HepG2 (cell line): Measurements from ENCODE around the gene MAJIN. TPM values are rescaled to one million over a fixed set of nuclear protein-coding genes. Genes with fewer than 3 reads are reported as not detected.

Source experiments
- AFF4 ChIP-seq: sonication (generic); formaldehyde crosslinking; IDR thresholded peaks from 2 replicates; pipeline ENCODE4 v1.4.0; 2020; ENCODE audit warnings: missing genetic modification reagents
- BHLHE40 ChIP-seq: IDR thresholded peaks from 2 replicates; pipeline ENCODE4 v1.6.1; 2011; ENCODE audit warnings: low read length, improper control_type of control experiment
- CREM ChIP-seq, 2 experiments: sonication (generic) in 1 of 2; formaldehyde crosslinking in 1 of 2; IDR thresholded peaks; 2 replicates each; pipeline versions ENCODE4 v1.4.0 to v1.6.1; 2016 to 2020; ENCODE audit warnings: antibody characterized with exemption in 1 of 2, mild to moderate bottlenecking in 1 of 2, missing genetic modification reagents in 1 of 2
- HMGA1 ChIP-seq: sonication (generic); formaldehyde crosslinking; conservative IDR thresholded peaks from 2 replicates; pipeline ENCODE4 v1.4.0; 2020; ENCODE audit warnings: missing genetic modification reagents
- MZF1 ChIP-seq: sonication (generic); formaldehyde crosslinking; IDR thresholded peaks from 2 replicates; pipeline ENCODE4 v1.8.1; 2023; ENCODE audit warnings: mild to moderate bottlenecking, missing genetic modification reagents, borderline replicate concordance
- NFYB ChIP-seq: sonication (generic); formaldehyde crosslinking; IDR thresholded peaks from 2 replicates; pipeline ENCODE4 v1.4.0; 2020; ENCODE audit warnings: missing genetic modification reagents
- PHF21A ChIP-seq: sonication (generic); formaldehyde crosslinking; IDR thresholded peaks from 2 replicates; pipeline ENCODE4 v1.5.0; 2020; ENCODE audit warnings: mild to moderate bottlenecking, missing genetic modification reagents
- RAD51 ChIP-seq: fragments of 450-650 bp; IDR thresholded peaks from 2 replicates; pipeline ENCODE4 v1.6.1; 2016; ENCODE audit warnings: borderline replicate concordance
- SRF ChIP-seq: IDR thresholded peaks from 2 replicates; pipeline ENCODE4 v1.6.1; 2011; ENCODE audit warnings: mild to moderate bottlenecking, low read depth, low read length, moderate library complexity
- TP53 ChIP-seq: sonication (generic); formaldehyde crosslinking; conservative IDR thresholded peaks from 2 replicates; pipeline ENCODE4 v1.4.0; 2020; ENCODE audit warnings: missing genetic modification reagents
- ZBTB2 ChIP-seq: sonication (generic); formaldehyde crosslinking; IDR thresholded peaks from 2 replicates; pipeline ENCODE4 v1.8.0; 2022; ENCODE audit warnings: low read depth, missing genetic modification reagents
- ZBTB21 ChIP-seq: sonication (generic); formaldehyde crosslinking; IDR thresholded peaks from 2 replicates; pipeline ENCODE4 v1.4.0; 2020; ENCODE audit warnings: missing genetic modification reagents
- ZFP82 ChIP-seq: sonication (generic); formaldehyde crosslinking; IDR thresholded peaks from 2 replicates; pipeline ENCODE4 v1.5.1; 2020; ENCODE audit warnings: mild to moderate bottlenecking, missing genetic modification reagents, borderline replicate concordance
- ZNF180 ChIP-seq: sonication (generic); formaldehyde crosslinking; IDR thresholded peaks from 2 replicates; pipeline ENCODE4 v1.4.0; 2020; ENCODE audit warnings: low read depth, missing genetic modification reagents, borderline replicate concordance
- ZNF274 ChIP-seq: sonication (generic); formaldehyde crosslinking; IDR thresholded peaks from 2 replicates; pipeline ENCODE4 v1.5.1; 2020; ENCODE audit warnings: mild to moderate bottlenecking, missing genetic modification reagents
- ZNF414 ChIP-seq: sonication (generic); formaldehyde crosslinking; IDR thresholded peaks from 2 replicates; pipeline ENCODE4 v1.5.0; 2020; ENCODE audit warnings: missing genetic modification reagents
- ZNF512B ChIP-seq: sonication (generic); formaldehyde crosslinking; IDR thresholded peaks from 2 replicates; pipeline ENCODE4 v1.5.1; 2020; ENCODE audit warnings: missing genetic modification reagents, mild to moderate bottlenecking, borderline replicate concordance
- ZNF740 ChIP-seq: sonication (generic); formaldehyde crosslinking; IDR thresholded peaks from 2 replicates; pipeline ENCODE4 v1.4.0; 2020; ENCODE audit warnings: missing genetic modification reagents
- ZNF788 ChIP-seq: sonication (generic); formaldehyde crosslinking; IDR thresholded peaks from 2 replicates; pipeline ENCODE4 v1.5.0; 2020; ENCODE audit warnings: mild to moderate bottlenecking, missing genetic modification reagents, borderline replicate concordance
- polyA plus RNA-seq, 8 experiments: library from polyadenylated mRNA; depleted of rRNA in 3 of 8; stranded (reverse) in 7 of 8; unstranded in 1 of 8; fragments of >200 nt; fragmentation: Illumina TruSeq in 4 of 8; extraction: Trizol in 4 of 8; gene quantifications; 2 replicates each; pipeline versions ENCODE4 v1.2.1 to v1.2.3, GENCODE V29; 2011 to 2016; ENCODE audit warnings: low read depth in 4 of 8, missing spikeins in 1 of 8, mixed read lengths in 1 of 8; ENCODE audit not compliant: insufficient read depth in 1 of 8
- total RNA-seq, 5 experiments: library from RNA; depleted of rRNA; stranded (reverse); fragments of >200 nt; fragmentation: Illumina TruSeq; extraction: Trizol; gene quantifications; 2 replicates each; pipeline ENCODE4 v1.2.3, GENCODE V29; 2016; ENCODE audit warnings: low read depth in 1 of 5

The MAJIN gene
- total and polyA plus RNA-seq, 2 of the 13 experiments (the other 11 are each of a cell fraction or from before 2014, with no cell fraction given) = not detected

GRCh38 chr11:65013130-65013887 lies 41.4 kb upstream of the MAJIN start (continued):
- TF ChIP-seq ZBTB2 (no peak), ZNF512B (CRISPR knock-in tag) (no peak), ZNF180 (CRISPR knock-in tag) (no peak), NFYB (CRISPR knock-in tag) (no peak), MZF1 (CRISPR knock-in tag) (no peak), BHLHE40 (no peak), SRF (no peak), ZFP82 (CRISPR knock-in tag) (0 out of 2 replicates have a peak, but pooled peaks have one; percentile 21), HMGA1 (CRISPR knock-in tag) (no peak), TP53 (CRISPR knock-in tag) (no peak), PHF21A (no peak), ZNF274 (CRISPR knock-in tag) (no peak), AFF4 (CRISPR knock-in tag) (no peak), ZNF414 (CRISPR knock-in tag) (no peak), ZNF740 (CRISPR knock-in tag) (no peak), ZNF788 (CRISPR knock-in tag) (no peak), CREM (IDR thresholded peaks at IDR 0.05) (no peak; the same call in 1 of the 2 replicates), CREM (CRISPR knock-in tag; IDR thresholded peaks at IDR 0.05) (no peak), ZBTB21 (CRISPR knock-in tag) (no peak), RAD51 (no peak)
